GM19324 (cell line): ENCODE results near the gene BRD1.

Source experiments
- ATAC-seq: cut with Tn5 transposase; IDR thresholded peaks from one replicate; pipeline ENCODE4 v1.9.1; 2021; ENCODE audit warnings: mild to moderate bottlenecking, moderate library complexity; ENCODE audit not compliant: unreplicated experiment, low FRiP score

The BRD1 gene

GRCh38 chr22:49735411-49735900 lies 92.2 kb downstream of the BRD1 start:
- no peak for ATAC-seq

GRCh38 chr22:49734882-49735281 lies 92.8 kb downstream of the BRD1 start:
- ATAC-seq = no peak

GRCh38 chr22:49734390-49734789 lies 93.3 kb downstream of the BRD1 start:
- ATAC-seq = no peak

- no peak for ATAC-seq
Measured at GRCh38 chr22:49733631-49734030, 94.0 kb downstream of the BRD1 start.

GRCh38 chr22:49730656-49731055 lies 97.0 kb downstream of the BRD1 start:
- ATAC-seq = no peak

GRCh38 chr22:49728570-49729271 lies 99.0 kb downstream of the BRD1 start:
- ATAC-seq = no peak

GRCh38 chr22:49727881-49728569 lies 99.6 kb downstream of the BRD1 start:
- no peak for ATAC-seq

- ATAC-seq = no peak
Measured at GRCh38 chr22:49727191-49727880, 100.3 kb downstream of the BRD1 start.

- no peak for ATAC-seq
Measured at GRCh38 chr22:49726701-49727101, 101.0 kb downstream of the BRD1 start.

GRCh38 chr22:49726022-49726681 lies 101.5 kb downstream of the BRD1 start:
- ATAC-seq = no peak

GRCh38 chr22:49725516-49725915 lies 102.2 kb downstream of the BRD1 start:
- ATAC-seq = no peak

- no peak for ATAC-seq
Measured at GRCh38 chr22:49724893-49725489, 102.7 kb downstream of the BRD1 start.

- ATAC-seq = no peak
Measured at GRCh38 chr22:49724030-49724892, 103.4 kb downstream of the BRD1 start.

GRCh38 chr22:49723478-49724029 lies 104.1 kb downstream of the BRD1 start:
- no peak for ATAC-seq
